Measurements from ENCODE around the gene MAML3.
"Not testable (repeated sequence)": the region's sequence is repeated elsewhere in the genome, so short reads cannot be mapped to it uniquely, and the experiment has no call there.

Gene MAML3

DNA sequence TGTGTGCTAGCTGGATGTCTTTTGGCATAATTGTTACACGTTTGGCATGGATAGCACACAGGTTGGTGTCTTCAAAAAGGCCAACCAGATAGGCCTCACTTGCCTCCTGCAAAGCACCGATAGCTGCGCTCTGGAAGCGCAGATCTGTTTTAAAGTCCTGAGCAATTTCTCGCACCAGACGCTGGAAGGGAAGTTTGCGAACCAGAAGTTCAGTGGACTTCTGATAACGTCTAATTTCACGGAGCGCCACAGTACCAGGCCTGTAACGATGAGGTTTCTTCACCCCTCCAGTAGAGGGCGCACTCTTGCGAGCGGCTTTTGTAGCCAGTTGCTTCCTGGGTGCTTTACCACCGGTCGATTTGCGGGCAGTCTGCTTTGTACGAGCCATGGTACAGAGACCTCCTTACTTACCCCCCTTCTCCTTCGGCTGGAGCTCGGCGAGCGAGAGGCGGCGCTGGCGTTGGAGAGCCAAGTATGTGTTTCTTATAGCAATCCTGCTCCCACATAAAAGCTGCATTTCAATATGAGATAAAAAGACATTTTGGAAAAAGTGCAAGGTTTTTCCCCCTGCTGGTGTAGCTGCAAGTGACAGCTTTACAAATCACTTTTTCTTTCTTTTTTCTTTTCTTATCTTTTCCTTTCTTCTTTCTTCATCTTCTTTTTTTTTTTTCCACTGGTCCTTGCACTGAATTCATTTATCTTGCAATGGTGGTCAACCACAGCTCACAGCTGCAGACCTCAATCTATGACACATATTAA lies 455.6 kb downstream of the MAML3 start:
- not testable (repeated sequence) for H3K4me3 ChIP-seq (ENCODE audit: low read depth, low read length); DNase-seq (ENCODE audit: low read depth)
- TF ChIP-seq, protein P1, sequence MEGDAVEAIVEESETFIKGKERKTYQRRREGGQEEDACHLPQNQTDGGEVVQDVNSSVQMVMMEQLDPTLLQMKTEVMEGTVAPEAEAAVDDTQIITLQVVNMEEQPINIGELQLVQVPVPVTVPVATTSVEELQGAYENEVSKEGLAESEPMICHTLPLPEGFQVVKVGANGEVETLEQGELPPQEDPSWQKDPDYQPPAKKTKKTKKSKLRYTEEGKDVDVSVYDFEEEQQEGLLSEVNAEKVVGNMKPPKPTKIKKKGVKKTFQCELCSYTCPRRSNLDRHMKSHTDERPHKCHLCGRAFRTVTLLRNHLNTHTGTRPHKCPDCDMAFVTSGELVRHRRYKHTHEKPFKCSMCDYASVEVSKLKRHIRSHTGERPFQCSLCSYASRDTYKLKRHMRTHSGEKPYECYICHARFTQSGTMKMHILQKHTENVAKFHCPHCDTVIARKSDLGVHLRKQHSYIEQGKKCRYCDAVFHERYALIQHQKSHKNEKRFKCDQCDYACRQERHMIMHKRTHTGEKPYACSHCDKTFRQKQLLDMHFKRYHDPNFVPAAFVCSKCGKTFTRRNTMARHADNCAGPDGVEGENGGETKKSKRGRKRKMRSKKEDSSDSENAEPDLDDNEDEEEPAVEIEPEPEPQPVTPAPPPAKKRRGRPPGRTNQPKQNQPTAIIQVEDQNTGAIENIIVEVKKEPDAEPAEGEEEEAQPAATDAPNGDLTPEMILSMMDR (IDR thresholded peaks at IDR 0.05; ENCODE audit: low read depth, low read length, missing control alignments) = peak; percentile 13

DNA sequence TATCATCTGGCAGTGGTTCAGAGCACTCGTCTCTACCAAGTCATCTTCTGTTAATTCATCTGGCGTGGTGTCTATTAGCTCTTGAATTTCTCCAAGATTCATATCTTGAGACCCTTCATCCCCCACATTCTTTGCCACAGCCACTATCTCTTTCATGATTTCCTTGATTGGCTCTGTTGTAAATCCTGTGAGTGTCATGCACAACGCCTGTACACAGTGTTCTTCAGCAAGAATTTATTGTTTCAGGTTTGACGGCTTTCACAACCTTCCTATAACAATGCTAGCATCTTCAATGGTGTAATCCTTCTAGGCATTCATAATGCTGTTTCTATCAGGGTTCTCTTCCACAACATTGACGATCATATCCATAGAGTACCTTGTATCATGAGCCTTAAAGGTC lies 457.5 kb downstream of the MAML3 start:
- DNase-seq (ENCODE audit: low read depth) = no peak
- H3K4me3 ChIP-seq (ENCODE audit: low read depth, low read length) = no peak overlapping the region
- TF ChIP-seq, protein P1 (IDR thresholded peaks at IDR 0.05; ENCODE audit: low read depth, low read length, missing control alignments) = no peak

DNA sequence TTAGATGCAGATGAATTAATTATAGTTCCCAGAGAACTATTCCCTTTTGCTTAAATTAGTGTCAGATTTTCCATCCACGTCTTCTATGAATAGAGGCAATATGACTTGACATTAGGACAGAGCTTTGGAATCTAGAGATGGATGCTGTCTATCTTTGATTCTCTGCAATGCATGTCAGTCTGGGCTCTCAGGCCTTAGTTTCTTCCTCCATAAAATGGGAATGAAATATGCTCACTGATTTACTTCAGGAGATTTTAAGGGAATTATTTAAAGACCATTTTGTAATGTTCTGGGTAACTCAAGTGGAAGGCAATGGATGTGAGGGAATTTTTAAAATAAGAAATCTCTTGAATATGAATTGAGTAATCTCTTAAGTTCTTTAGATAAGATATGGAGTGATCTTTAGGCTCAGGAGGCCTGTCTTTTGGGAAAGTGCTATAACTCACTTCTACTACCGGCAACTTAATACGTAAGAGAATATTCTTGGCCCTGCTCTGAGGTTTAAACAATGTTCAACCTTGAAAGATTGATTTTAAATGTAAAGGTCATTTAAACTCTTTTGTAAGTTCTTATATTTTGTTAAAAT lies 459.4 kb downstream of the MAML3 start:
- TF ChIP-seq, protein P1 (IDR thresholded peaks at IDR 0.05; ENCODE audit: low read depth, low read length, missing control alignments) = no peak
- no peak for DNase-seq (ENCODE audit: low read depth)
- H3K4me3 ChIP-seq (ENCODE audit: low read depth, low read length) = no peak overlapping the region

DNA sequence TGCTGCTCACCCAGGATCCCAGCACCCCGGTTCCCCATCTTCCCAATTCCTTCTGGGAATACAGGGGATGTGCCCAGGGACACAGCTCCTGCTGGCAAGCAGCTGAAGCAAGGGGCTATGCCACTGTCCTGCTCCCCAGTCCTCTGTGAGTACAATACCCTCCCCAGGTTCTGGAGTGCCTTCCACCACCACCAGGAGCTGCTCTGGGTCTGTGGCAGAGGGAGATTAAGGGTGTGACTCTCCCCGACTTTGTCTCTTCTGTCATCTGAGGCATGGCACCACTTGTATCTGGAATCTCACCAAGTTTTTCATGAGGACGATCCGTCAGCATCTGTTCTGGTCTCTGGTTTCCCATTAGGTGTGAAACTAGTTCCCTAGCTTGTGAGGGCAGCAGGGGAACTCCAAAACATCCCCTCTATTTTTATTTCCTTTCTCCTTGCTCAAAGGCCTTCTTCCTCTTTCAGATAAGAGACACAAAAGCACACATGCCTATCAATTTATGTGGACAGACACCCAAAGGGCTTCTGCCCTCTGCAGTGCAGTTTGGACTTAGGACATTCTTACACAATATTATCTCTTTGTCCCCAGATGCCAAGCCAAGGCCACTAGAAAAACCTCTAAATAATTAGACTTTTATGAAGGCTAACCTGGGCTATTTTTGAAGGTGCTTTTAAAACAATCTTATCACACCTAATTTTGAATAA lies 461.5 kb downstream of the MAML3 start:
- DNase-seq (ENCODE audit: low read depth) = no peak
- TF ChIP-seq, protein P1 (IDR thresholded peaks at IDR 0.05; ENCODE audit: low read depth, low read length, missing control alignments) = peak; percentile 37
- H3K4me3 ChIP-seq (ENCODE audit: low read depth, low read length) = no peak overlapping the region

DNA sequence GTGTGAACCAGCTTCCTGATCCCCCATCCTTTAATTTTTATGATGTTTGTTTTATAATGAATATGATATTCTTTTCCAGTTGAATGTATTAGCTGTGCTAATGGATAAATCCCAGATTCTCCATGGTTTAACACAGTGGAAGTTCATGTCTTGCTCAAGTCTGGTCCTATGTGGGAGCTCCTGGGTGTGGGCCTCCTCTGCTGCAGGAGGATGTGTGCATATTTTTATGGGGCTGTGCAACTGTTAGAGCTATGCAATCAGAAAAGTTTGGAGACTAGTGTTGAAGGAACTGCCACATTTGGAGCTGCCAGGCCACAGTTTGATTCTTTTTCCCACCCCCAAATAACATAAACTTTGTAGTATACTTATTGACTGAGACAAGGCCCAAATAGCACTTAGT lies 463.6 kb downstream of the MAML3 start:
- no peak for DNase-seq (ENCODE audit: low read depth)
- H3K4me3 ChIP-seq (ENCODE audit: low read depth, low read length) = no peak overlapping the region
- TF ChIP-seq, protein P1 (IDR thresholded peaks at IDR 0.05; ENCODE audit: low read depth, low read length, missing control alignments) = no peak

DNA sequence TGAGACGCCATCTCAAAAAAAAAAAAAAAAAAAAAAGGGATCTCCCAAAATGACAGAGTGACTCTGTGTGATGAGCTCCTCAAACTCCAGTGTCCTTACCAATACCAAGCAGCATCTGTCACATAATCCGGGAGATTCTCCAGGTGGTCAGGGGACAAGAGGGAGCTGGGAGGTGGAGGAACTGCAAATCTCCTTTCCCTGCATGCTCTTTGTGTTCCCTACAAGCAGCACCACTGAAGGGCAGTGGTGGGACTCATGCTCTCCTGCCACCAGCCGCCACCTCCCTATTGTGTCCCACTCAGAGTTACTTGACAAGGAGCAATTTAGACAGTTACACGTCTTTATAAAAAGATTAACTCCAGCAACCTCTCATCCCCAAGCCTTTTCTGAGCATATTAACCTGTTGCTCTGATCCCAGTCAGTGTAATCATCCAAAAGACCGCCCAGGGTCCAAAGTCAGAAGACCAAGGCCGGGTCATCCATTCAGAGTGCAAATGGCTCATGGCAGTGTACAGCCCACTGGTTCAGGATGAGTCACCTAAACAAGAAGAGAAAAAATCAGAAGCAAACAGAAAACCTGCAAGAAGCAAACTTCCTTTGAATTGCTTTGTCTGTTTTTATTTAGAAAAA lies 464.8 kb downstream of the MAML3 start:
- no peak for DNase-seq (ENCODE audit: low read depth)
- TF ChIP-seq, protein P1 (IDR thresholded peaks at IDR 0.05; ENCODE audit: low read depth, low read length, missing control alignments) = no peak
- no peak overlapping the region for H3K4me3 ChIP-seq (ENCODE audit: low read depth, low read length)
